ENCODE measurements around the gene WNT3A.

DNA sequence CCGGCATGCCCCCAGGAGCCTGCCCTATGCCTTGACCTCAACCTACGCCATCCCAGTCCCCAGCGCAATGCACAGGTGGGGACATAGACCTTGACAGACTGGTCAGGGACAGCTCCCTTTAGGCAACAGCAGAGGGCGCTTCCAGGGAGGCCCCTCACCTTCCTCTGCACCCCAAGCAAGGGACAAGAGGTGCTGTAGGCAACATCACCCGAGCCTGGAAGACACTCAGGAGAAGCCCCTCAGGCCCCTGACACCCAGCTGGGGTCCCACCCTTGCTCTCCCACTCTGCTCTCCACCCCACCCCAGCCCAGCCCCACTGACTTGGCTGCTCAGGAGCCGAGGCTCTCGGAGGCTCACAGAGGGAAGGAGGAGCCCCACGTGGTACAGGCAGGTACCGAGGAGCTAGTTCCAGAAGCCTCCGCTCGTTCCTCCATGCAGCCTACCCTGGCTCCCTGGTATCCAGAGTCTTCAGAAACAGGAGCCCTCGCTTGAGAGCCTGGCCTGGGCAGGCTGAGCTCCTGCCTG lies 2.4 kb upstream of the WNT3A start:
- TF ChIP-seq, protein P1, sequence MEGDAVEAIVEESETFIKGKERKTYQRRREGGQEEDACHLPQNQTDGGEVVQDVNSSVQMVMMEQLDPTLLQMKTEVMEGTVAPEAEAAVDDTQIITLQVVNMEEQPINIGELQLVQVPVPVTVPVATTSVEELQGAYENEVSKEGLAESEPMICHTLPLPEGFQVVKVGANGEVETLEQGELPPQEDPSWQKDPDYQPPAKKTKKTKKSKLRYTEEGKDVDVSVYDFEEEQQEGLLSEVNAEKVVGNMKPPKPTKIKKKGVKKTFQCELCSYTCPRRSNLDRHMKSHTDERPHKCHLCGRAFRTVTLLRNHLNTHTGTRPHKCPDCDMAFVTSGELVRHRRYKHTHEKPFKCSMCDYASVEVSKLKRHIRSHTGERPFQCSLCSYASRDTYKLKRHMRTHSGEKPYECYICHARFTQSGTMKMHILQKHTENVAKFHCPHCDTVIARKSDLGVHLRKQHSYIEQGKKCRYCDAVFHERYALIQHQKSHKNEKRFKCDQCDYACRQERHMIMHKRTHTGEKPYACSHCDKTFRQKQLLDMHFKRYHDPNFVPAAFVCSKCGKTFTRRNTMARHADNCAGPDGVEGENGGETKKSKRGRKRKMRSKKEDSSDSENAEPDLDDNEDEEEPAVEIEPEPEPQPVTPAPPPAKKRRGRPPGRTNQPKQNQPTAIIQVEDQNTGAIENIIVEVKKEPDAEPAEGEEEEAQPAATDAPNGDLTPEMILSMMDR (conservative IDR thresholded peaks at IDR 0.05 in 1 of 2, IDR thresholded peaks at IDR 0.05 in 1 of 2; ENCODE audit: extremely low read depth in 1 of 2, insufficient read depth in 1 of 2, low read depth in 1 of 2, low read length in 2 of 2), result peak; percentile 51 to 77
- TF ChIP-seq EZH2 (IDR thresholded peaks at IDR 0.05; ENCODE audit: borderline replicate concordance, low read length), result no peak
